T-helper 9 cell (primary cell): Measurements from ENCODE around the gene PPP2R2C.

Experiments
- DNase-seq: peaks from one replicate; pipeline ENCODE4 v3.0.0-alpha.2; 2020

PPP2R2C gene

DNA sequence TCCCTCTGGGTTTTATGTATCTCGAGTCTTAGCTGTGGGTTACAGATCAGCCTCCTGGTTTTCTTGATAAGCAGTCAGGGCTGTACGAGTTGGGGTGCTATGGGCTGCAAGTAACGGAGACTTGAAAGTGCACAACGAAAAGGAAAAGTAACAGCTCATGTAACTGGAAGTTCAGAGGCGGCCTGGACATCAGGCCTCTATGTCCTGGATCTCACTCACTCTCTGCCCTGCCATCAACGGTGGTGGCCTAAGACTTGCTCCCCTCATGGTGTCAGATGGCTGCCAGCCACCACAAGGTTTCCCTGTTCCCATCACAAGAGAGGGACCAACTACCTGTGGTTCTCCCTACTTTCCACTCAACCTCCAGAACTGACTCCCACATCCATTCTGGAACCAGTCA is 4.8 kb downstream of the PPP2R2C start:
- no peak for DNase-seq

- no peak for DNase-seq
Observed at GRCh38 chr4:6466756-6467381, 5.5 kb downstream of the PPP2R2C start.

DNA sequence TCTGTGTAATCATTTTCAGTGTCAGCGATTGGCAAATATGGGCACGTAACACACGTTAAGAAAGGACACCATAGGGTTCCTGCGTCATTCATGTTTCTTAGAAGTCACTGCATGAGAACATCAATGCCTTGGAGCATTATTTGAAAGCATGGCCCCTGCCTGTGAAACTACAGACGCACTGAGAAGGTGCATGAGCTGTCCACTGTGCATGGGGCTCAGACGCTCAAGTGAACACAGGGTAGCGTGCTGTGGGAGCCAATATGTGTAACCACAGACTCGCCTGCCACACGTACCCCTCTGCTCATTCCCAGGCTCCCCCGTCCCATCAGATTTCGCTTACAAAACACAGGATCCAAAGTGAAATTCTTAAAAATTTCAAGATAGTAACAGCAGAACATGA is 6.5 kb downstream of the PPP2R2C start:
- DNase-seq: no peak

GRCh38 chr4:6464842-6465588 is 7.4 kb downstream of the PPP2R2C start:
- DNase-seq: no peak

GRCh38 chr4:6463311-6464289 is 8.8 kb downstream of the PPP2R2C start:
- DNase-seq: no peak

GRCh38 chr4:6461301-6462165 is 10.9 kb downstream of the PPP2R2C start:
- no peak for DNase-seq

DNA sequence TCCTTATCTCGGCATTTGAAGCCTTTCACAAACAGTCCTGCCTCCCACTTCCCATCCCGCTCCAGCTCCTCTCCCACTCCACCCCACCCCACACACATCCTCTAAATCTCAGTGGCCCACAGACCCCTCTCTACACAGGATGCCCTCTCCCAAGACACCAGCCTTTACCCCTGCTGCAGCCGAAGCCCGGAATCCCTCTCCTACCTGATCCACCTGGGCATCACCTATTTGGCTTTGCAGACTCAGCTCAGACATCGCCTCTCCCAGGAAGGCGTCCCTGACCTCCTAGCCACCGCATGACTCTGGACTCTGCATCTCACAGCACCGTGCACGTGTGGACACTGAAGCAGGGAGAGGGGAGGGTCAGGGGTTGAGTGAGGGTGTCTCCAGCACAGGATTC is 11.5 kb downstream of the PPP2R2C start:
- no peak for DNase-seq

- DNase-seq: no peak
Observed at GRCh38 chr4:6458528-6458927, 13.9 kb downstream of the PPP2R2C start.

DNA sequence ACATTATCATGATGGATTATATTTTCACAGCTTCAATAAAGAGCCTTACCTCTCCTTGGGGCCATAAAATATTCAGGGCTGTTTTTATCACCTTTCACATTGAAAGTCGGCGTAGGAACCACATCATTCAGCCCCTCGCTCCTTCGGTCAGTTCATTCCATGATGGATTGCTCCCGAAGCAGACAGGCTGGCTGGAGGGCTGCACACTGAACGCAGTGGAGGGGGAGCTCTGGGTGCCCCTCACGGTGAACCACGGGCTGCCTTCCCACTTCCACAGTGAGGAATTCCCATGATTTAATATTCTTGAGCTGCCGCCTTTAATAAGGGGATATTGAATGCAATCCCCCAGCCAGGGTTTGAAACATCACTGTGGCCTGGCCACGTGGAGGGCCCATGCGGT is 16.0 kb downstream of the PPP2R2C start:
- DNase-seq: no peak

- no peak for DNase-seq
Observed at GRCh38 chr4:6454112-6454910, 18.1 kb downstream of the PPP2R2C start.

DNA sequence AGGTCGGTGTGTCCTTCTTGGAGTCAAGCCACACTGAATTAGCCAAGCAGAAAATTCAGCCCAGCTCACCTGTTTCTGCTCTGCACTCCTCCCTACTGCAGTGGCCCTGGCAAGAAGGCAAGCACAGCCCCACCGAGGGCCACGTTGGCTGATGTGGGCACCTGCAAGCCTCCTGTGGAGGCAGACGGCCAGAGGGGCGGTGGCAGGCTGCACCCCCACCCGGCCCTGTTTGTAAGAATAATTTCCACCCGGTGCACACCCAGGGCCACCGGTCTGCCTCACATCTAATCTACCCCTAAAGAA is 18.8 kb downstream of the PPP2R2C start:
- no peak for DNase-seq

GRCh38 chr4:6452897-6453687 is 19.3 kb downstream of the PPP2R2C start:
- no peak for DNase-seq

DNA sequence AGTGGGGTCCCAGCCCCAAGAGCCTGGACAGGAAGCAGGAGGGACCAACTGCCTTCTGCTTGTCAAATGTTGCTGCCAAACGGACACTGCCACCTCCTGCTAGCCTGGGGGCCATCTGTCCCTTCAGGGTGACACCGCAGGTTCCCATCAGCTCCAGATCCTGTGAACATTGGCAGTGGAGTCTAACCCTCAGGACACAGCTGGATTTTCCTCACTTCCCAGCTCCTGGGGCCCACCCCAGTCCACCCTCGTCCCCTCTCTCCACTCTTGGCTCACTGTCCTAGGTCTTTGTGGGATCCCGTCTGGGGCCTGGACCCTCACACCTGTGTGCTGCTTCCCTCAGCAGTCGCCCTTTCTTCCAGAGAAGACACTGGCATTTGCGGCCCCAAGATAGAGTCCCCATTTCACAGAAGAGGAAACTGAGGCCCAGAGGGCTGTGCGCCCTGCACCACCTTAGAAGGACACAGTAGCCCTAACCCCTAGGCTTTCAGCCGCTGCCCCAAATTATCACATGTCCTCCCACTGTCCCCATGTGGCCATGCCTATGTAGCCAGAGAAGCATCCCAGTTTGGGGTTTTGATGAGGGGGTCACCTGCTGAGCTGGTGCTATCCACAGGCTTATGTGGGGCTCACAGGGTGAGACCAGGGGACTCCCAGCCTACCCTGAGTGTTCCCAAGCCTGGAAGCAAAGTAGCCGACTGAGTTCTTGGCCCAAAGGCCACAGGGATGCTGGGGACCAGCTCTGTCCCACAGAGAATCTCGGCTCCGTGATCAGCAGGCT is 20.1 kb downstream of the PPP2R2C start:
- DNase-seq: no peak

DNA sequence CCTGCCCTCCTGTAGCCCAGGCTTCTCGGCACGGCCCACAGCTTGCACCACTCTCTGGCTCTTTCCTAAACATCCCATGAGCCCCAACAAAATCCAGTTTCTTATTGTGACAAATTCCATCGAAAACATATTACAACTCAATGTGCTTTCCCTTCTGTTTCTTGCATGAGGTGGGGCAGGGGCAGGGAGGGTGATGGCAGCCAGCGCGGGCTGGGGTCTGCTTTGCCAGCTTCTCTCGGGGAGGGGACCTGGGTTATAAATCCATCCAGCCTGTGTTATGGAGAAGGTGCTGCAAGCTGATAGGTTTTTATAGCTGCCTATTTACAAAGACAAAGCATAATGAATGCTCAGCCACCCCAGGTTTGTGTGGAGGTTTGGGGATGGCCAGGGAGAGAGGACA is 21.1 kb downstream of the PPP2R2C start:
- DNase-seq: no peak

- no peak for DNase-seq
Observed at GRCh38 chr4:6450709-6451108, 21.7 kb downstream of the PPP2R2C start.

GRCh38 chr4:6449746-6450369 is 22.6 kb downstream of the PPP2R2C start:
- no peak for DNase-seq

- DNase-seq: no peak
Observed at GRCh38 chr4:6449335-6449734, 23.1 kb downstream of the PPP2R2C start.

DNA sequence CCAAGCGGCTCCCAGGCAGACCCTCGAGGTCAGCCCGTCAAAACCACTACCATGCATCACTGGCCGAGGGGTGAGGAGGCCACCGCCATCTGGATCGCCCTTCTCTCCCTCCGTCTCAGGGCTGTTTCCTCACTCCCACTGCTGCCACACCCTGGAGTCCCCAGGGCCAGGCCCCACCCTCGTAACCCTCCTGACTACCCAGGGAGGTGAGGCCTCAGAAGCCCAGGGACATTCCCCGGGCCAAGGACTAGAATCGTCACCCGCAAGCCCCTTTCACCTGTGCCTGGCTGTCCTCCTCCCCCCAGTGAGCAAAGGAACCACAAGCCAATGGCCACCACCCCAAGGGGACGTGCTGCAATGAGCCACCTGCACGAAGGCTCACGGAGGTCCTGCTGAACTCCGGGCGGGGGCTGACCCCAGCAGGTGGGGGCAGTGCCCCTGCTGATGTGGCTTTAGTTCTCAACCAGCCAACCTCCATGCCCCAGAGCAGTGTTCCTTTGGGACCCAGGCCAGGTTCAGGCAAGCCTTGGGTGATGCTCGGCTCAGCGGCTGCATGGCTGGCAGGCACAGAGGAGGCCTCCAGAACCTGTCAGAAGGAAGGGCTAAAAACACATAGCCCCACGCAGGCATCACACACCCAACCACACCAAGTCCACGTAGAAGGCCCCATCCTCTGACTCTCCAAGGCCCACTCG is 23.8 kb downstream of the PPP2R2C start:
- DNase-seq: no peak

DNA sequence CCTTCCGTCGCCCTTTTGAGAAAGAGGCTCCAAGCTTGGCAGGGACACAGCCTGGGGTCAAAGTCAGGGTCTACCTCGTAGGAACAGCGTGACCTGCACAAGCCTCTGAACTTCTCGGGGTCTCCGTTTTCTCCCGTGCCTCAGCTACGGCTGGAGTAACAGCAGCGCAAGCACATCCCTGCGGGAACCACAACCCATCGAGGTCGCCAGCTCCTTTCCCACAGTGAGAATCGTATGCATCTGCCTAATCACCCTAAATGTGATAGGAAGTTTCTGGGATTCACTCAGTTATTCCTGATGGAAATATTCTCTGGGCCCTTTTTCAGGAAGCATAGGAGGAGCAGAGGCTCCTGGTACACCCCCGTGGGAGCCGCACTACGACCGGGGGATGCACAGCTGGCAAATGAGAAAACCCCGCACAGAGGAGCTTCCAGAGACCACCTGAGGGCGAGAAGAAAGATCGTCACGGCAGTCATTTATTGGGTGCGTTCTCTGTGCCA is 24.7 kb downstream of the PPP2R2C start:
- no peak for DNase-seq
